ENCODE measurements around the gene DDX41. TPM values are rescaled to one million over a fixed set of nuclear protein-coding genes. Genes with fewer than 3 reads are reported as not detected.

The DDX41 gene
- total RNA-seq, 1 experiment from 2014 or later = 135 TPM

DNA sequence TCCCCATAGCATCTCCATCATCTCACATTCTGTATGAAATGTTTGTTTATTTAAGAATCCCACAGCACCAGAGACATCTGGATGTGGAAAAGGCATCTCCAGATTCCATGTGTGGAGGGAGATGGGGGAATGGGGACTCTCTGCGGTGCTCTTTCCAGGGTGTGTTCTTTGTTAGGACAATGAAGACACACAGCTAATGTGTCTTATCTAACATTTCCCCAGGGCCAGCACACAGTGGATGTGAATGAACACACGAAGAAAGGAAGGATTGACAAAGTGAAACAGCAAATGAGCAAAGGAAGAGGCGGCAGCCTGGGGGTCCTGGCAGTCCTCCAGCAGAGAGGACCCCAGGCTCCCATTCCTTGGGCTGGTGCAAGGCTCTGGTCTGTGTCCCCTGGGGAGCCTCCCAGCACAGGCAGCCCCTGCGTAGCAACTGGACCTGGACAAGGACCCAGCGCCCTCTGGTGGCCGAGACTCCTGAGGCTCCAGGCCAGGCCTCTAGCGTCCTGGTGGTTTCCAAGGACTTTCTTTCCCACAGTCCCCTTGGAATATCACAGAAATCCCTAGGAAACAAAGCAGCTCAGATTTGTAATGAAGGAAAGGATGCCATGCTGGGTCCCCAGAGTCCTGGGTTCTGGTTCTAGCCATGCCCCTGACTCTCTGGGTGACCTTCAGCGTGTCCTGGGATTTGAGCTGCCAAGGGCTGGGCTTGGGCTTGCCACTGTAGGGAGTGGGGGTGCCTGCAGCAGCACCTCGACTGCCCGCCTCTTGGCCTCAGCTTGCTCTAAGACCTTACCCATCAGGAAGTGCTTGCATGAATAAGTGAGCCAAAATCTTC, 15.9 kb downstream of the DDX41 start:
- Mint-ChIP-seq H3K9me3 (ENCODE audit: unreplicated experiment) (no peaks in the 10 kb centered on the region), H3K27me3 (ENCODE audit: insufficient read depth, unreplicated experiment) (no peaks in the 10 kb centered on the region), H3K4me1 (ENCODE audit: insufficient read depth, unreplicated experiment) (peaks cover 43% of the 10 kb centered on the region), H3K27ac (ENCODE audit: low read depth, unreplicated experiment) (no peak overlapping the region), H3K36me3 (ENCODE audit: insufficient read depth, unreplicated experiment) (no peaks in the 10 kb centered on the region), H3K4me3 (ENCODE audit: unreplicated experiment) (no peak overlapping the region)
- DNase-seq (ENCODE audit: unreplicated experiment) = peak; percentile 90
- TF ChIP-seq, protein P1, sequence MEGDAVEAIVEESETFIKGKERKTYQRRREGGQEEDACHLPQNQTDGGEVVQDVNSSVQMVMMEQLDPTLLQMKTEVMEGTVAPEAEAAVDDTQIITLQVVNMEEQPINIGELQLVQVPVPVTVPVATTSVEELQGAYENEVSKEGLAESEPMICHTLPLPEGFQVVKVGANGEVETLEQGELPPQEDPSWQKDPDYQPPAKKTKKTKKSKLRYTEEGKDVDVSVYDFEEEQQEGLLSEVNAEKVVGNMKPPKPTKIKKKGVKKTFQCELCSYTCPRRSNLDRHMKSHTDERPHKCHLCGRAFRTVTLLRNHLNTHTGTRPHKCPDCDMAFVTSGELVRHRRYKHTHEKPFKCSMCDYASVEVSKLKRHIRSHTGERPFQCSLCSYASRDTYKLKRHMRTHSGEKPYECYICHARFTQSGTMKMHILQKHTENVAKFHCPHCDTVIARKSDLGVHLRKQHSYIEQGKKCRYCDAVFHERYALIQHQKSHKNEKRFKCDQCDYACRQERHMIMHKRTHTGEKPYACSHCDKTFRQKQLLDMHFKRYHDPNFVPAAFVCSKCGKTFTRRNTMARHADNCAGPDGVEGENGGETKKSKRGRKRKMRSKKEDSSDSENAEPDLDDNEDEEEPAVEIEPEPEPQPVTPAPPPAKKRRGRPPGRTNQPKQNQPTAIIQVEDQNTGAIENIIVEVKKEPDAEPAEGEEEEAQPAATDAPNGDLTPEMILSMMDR (IDR thresholded peaks at IDR 0.05; ENCODE audit: unreplicated experiment) = peak; percentile 96
- CTCF ChIA-PET = interaction anchor here (0.5 to 8.6 kb wide), 72 partner anchors 8 to 455 kb away, joined by 3 to 83 read pairs (median 4); partner anchors contain the start of genes B4GALT7, DDX41, DOK3 and PFN3
- BruUV-seq (replicated peaks) = no TSS peak
- POLR2A ChIA-PET = interaction anchor here (0.6 to 2.7 kb wide), 12 partner anchors 9 to 192 kb away, joined by 3 to 18 read pairs (median 4); partner anchors contain the start of gene DDX41
- intact Hi-C loops (cut with micrococcal nuclease) = loop anchor here (1.0 to 5.0 kb wide), 5 partner anchors 46 to 389 kb away; partner anchors contain the start of gene TMED9

DNA sequence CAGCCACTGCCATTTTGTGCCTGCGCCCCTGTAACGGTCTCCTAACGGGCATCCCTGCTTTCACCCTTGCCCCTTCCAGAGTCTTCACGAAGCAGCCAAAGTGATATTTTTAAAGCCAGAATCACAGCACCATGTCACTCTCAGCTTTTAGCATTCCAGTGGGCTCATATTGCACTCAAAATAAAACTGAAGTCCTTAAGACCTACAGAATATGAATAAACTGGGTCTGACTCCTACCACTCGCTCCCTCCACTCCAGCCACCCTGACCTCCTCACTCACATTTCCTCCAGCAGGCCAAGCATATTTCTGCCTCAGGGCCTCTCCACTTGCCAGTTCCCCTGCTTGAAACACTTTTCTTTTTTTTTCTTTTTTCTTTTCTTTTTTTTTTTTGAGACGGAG, 16.9 kb downstream of the DDX41 start:
- H3K36me3 Mint-ChIP-seq (ENCODE audit: insufficient read depth, unreplicated experiment) = no peaks in the 10 kb centered on the region
- no peak overlapping the region for H3K4me3 Mint-ChIP-seq (ENCODE audit: unreplicated experiment)
- peaks cover 50% of the 10 kb centered on the region for H3K4me1 Mint-ChIP-seq (ENCODE audit: insufficient read depth, unreplicated experiment)
- H3K9me3 Mint-ChIP-seq (ENCODE audit: unreplicated experiment) = no peaks in the 10 kb centered on the region
- TF ChIP-seq, protein P1 (IDR thresholded peaks at IDR 0.05; ENCODE audit: unreplicated experiment) = no peak
- ChIA-PET CTCF (interaction anchor here (0.6 to 8.6 kb wide), 16 partner anchors 10 to 447 kb away, joined by 3 to 83 read pairs (median 24); partner anchors contain the start of genes DDX41, DOK3 and PFN3), POLR2A (interaction anchor here (0.7 to 1.9 kb wide), 4 partner anchors 16 to 191 kb away, joined by 3 to 7 read pairs (median 4); partner anchors contain the start of gene DDX41)
- DNase-seq (ENCODE audit: unreplicated experiment) = no peak
- no TSS peak for BruUV-seq (replicated peaks)
- H3K27ac Mint-ChIP-seq (ENCODE audit: low read depth, unreplicated experiment) = no peak overlapping the region
- no peaks in the 10 kb centered on the region for H3K27me3 Mint-ChIP-seq (ENCODE audit: insufficient read depth, unreplicated experiment)
- intact Hi-C loops (cut with micrococcal nuclease) = loop anchor here (5.0 kb wide), 3 partner anchors 92 to 388 kb away; partner anchors contain the start of gene TMED9

DNA sequence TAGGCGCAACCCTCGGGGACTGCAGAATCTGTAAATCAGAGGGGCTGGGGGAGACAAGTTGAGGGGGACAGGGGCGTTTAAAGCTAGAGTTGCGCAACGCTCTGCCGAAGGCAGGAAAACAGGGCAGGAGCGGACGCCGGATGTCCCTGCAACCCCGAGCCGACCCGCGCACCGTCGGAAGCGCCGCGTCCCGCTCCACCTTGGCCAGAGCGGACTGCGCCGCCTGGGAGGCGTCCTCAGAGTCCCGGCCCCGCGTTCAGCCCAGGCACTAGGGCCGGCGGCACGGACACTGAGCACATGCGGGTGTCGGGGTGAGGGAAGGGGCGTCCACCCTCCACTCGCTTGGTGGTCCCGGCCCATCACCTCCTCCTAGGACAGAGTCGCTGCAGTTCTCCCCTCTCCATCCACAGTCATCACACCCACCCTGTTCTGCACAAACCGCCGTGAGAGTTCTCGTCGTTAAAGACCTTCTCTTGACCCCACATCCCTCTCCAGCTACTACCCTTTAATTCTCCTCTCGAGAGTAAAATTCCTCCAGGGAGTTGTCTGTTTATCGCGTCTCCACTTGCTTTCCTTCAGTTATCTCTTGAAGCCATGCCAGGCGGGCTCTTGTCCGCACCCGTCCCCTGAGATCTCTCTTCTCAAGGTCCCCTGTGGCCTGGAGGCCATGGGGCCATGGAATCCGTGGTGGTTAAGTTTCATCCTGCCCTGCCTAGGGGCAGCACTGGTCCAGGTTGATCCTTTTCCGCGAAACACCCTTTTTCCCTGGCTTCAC, 18.6 kb downstream of the DDX41 start:
- CTCF ChIA-PET = interaction anchor here (0.6 to 8.6 kb wide), 15 partner anchors 11 to 908 kb away, joined by 3 to 83 read pairs (median 4); partner anchors contain the start of gene DDX41
- Mint-ChIP-seq H3K4me3 (ENCODE audit: unreplicated experiment) (peak overlapping the region; percentile 74), H3K27me3 (ENCODE audit: insufficient read depth, unreplicated experiment) (no peaks in the 10 kb centered on the region), H3K36me3 (ENCODE audit: insufficient read depth, unreplicated experiment) (no peaks in the 10 kb centered on the region), H3K4me1 (ENCODE audit: insufficient read depth, unreplicated experiment) (peaks cover 60% of the 10 kb centered on the region), H3K27ac (ENCODE audit: low read depth, unreplicated experiment) (peak overlapping the region; percentile 40), H3K9me3 (ENCODE audit: unreplicated experiment) (no peaks in the 10 kb centered on the region)
- TF ChIP-seq, protein P1 (IDR thresholded peaks at IDR 0.05; ENCODE audit: unreplicated experiment) = no peak
- TSS peak; percentile 24 for BruUV-seq (replicated peaks)
- intact Hi-C loops (cut with micrococcal nuclease) = no loop called here
- DNase-seq (ENCODE audit: unreplicated experiment) = no peak
- POLR2A ChIA-PET = interaction anchor here (0.6 to 3.8 kb wide), 26 partner anchors 9 to 747 kb away, joined by 3 to 24 read pairs (median 5); partner anchors contain the start of genes B4GALT7, DDX41, GRK6 and RAB24
